K562 (cell line): ENCODE data around the gene PPP1R10. TPM values are rescaled to one million over a fixed set of nuclear protein-coding genes. Genes with fewer than 3 reads are reported as not detected.

Experiments used
- KDM2B ChIP-seq: fragments of 250-450 bp; sonication (Bioruptor Pico); IDR thresholded peaks from 2 replicates; pipeline ENCODE4 v1.8.0; 2021; ENCODE audit warnings: mild to moderate bottlenecking, moderate library complexity
- KLF10 ChIP-seq: fragments of 250-450 bp; sonication (Bioruptor Pico); IDR thresholded peaks from 2 replicates; pipeline ENCODE4 v1.6.1; 2021; ENCODE audit warnings: matching md5 sums
- MYNN ChIP-seq, 2 experiments: sonication (generic); formaldehyde crosslinking in 1 of 2; IDR thresholded peaks; 2 replicates each; pipeline versions ENCODE4 v1.5.0 to v1.6.1; 2016 to 2020; ENCODE audit warnings: antibody characterized with exemption in 1 of 2, missing genetic modification reagents in 1 of 2
- POLR2AphosphoS2 ChIP-seq: IDR thresholded peaks from 2 replicates; pipeline ENCODE4 v1.6.1; 2012; ENCODE audit warnings: low read length, improper control_type of control experiment
- STAT5B ChIP-seq: fragments of 250-450 bp; sonication (Bioruptor Pico); IDR thresholded peaks from 2 replicates; pipeline ENCODE4 v1.8.0; 2021; ENCODE audit warnings: mild to moderate bottlenecking, inconsistent platforms
- TFAM ChIP-seq: fragments of 250-450 bp; sonication (Bioruptor Pico); conservative IDR thresholded peaks from 2 replicates; pipeline ENCODE4 v1.5.0; 2021; ENCODE audit warnings: mild to moderate bottlenecking, moderate library complexity
- ZBTB40 ChIP-seq, 2 experiments: fragments of 450-650 bp in 1 of 2; sonication (generic) in 1 of 2; formaldehyde crosslinking in 1 of 2; IDR thresholded peaks; 2 replicates each; pipeline versions ENCODE4 v1.7.1 to v1.9.0; 2016 to 2022; ENCODE audit warnings: inconsistent platforms in 1 of 2, mild to moderate bottlenecking in 1 of 2, missing genetic modification reagents in 1 of 2
- ZFX ChIP-seq: sonication (generic); formaldehyde crosslinking; IDR thresholded peaks from 2 replicates; pipeline ENCODE4 v1.8.0; 2022; ENCODE audit warnings: mild to moderate bottlenecking, missing genetic modification reagents, moderate library complexity
- ZNF133 ChIP-seq: fragments of 250-450 bp; sonication (Bioruptor Pico); IDR thresholded peaks from 2 replicates; pipeline ENCODE4 v1.4.0; 2020; ENCODE audit warnings: mild to moderate bottlenecking
- polyA plus RNA-seq, 8 experiments: library from polyadenylated mRNA; depleted of rRNA in 4 of 8; stranded (reverse) in 5 of 8; unstranded in 3 of 8; fragments of >200 nt; fragmentation: Nextera tagmentation in 2 of 8; fragmentation: Illumina TruSeq in 1 of 8; extraction: Ambion mirVana in 2 of 8; extraction: Trizol in 1 of 8; gene quantifications; 2 replicates each; pipeline versions ENCODE4 v1.2.1 to v1.2.3, GENCODE V29; 2011 to 2014; ENCODE audit warnings: inconsistent platforms in 1 of 8, missing spikeins in 1 of 8
- total RNA-seq, 7 experiments: library from RNA; depleted of rRNA in 6 of 7; stranded (reverse); fragments of >200 nt in 6 of 7; fragmentation: Illumina TruSeq in 2 of 7; extraction: Trizol in 2 of 7; gene quantifications; 2 replicates each; pipeline versions ENCODE4 v1.2.1 to v1.2.3, GENCODE V29; 2011 to 2021; ENCODE audit warnings: low replicate concordance in 1 of 7
- TF ChIP-seq, protein P1 (sequence below): sonication (generic); formaldehyde crosslinking; IDR thresholded peaks from 2 replicates; pipeline ENCODE4 v1.4.0; 2020; ENCODE audit warnings: mild to moderate bottlenecking, missing genetic modification reagents
- TF ChIP-seq, protein P2 (sequence below): fragments of 250-450 bp; sonication (Bioruptor Pico); IDR thresholded peaks from 2 replicates; pipeline ENCODE4 v1.9.0; 2021; ENCODE audit warnings: mild to moderate bottlenecking, inconsistent platforms

PPP1R10 gene
- total and polyA plus RNA-seq, 9 of the 15 experiments (the other 6 are each of a cell fraction or from before 2014, with no cell fraction given), result 14.1 to 65.5 (median 32.6) TPM

DNA sequence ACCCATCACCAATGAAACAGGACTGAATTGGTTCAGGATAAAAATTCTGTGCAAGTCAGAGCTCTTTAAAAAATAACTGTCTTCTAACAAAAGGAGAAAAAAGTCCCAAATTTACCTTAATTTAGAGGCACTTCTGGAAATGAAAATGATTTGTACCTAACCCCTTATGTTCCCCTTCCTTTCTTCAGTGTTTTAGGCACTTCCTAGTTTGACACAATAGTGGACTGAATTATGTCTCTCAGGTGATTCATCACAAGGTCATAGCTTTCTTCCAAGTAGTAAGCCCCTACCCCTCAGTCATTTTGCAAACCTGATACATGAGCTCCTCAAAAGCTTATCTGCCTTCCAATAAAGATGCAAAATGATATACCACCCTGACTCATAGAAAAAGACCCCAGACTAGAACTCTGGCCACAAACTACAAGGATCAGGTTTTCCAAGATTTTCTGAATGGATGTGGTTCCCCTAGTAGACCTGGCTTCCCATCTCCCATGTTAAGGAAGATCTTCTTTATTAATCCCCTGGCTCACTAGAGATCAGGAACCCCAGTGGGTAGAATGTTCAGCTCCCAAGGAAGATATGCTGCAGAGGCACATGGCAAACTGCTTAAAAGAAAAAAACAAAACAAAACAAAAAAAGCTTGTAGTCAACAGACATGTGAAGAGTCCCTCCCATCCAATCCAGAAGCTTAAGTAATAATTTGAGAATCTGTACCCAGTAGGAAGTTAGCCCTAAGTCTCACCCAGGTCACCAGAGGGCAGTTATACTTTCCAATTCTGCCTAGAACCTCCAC is 3.6 kb downstream of the PPP1R10 start (continued):
- peak; percentile 16; the same call in 1 of the 2 replicates for TF ChIP-seq POLR2AphosphoS2
- TF ChIP-seq KLF10 (CRISPR knock-in tag), result no peak
- TF ChIP-seq ZBTB40 (IDR thresholded peaks at IDR 0.05), result no peak
- TF ChIP-seq ZBTB40 (CRISPR knock-in tag; IDR thresholded peaks at IDR 0.05), result no peak
- no peak for TF ChIP-seq ZNF133 (CRISPR knock-in tag)
- 0 out of 2 replicates have a peak, but pooled peaks have one; percentile 50 for TF ChIP-seq STAT5B (CRISPR knock-in tag)
- TF ChIP-seq, protein P1, sequence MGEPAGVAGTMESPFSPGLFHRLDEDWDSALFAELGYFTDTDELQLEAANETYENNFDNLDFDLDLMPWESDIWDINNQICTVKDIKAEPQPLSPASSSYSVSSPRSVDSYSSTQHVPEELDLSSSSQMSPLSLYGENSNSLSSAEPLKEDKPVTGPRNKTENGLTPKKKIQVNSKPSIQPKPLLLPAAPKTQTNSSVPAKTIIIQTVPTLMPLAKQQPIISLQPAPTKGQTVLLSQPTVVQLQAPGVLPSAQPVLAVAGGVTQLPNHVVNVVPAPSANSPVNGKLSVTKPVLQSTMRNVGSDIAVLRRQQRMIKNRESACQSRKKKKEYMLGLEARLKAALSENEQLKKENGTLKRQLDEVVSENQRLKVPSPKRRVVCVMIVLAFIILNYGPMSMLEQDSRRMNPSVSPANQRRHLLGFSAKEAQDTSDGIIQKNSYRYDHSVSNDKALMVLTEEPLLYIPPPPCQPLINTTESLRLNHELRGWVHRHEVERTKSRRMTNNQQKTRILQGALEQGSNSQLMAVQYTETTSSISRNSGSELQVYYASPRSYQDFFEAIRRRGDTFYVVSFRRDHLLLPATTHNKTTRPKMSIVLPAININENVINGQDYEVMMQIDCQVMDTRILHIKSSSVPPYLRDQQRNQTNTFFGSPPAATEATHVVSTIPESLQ, result no peak
- 0 out of 2 replicates have a peak, but pooled peaks have one; percentile 15 for TF ChIP-seq ZFX
- no peak for TF ChIP-seq KDM2B (CRISPR knock-in tag)
- TF ChIP-seq TFAM (CRISPR knock-in tag), result no peak
- peak; percentile 15; the same call in 1 of the 2 replicates for TF ChIP-seq MYNN (IDR thresholded peaks at IDR 0.05)
- TF ChIP-seq MYNN (CRISPR knock-in tag; IDR thresholded peaks at IDR 0.05), result no peak
- TF ChIP-seq, protein P2, sequence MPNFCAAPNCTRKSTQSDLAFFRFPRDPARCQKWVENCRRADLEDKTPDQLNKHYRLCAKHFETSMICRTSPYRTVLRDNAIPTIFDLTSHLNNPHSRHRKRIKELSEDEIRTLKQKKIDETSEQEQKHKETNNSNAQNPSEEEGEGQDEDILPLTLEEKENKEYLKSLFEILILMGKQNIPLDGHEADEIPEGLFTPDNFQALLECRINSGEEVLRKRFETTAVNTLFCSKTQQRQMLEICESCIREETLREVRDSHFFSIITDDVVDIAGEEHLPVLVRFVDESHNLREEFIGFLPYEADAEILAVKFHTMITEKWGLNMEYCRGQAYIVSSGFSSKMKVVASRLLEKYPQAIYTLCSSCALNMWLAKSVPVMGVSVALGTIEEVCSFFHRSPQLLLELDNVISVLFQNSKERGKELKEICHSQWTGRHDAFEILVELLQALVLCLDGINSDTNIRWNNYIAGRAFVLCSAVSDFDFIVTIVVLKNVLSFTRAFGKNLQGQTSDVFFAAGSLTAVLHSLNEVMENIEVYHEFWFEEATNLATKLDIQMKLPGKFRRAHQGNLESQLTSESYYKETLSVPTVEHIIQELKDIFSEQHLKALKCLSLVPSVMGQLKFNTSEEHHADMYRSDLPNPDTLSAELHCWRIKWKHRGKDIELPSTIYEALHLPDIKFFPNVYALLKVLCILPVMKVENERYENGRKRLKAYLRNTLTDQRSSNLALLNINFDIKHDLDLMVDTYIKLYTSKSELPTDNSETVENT (CRISPR knock-in tag), result no peak
